Measurements from ENCODE around the gene XPR1.

The XPR1 gene

GRCh38 chr1:180593382-180593781, 38.4 kb upstream of the XPR1 start:
- TF ChIP-seq CTCF (IDR thresholded peaks at IDR 0.05; ENCODE audit: low read depth, low read length), result no peak
- Histone ChIP-seq H3K36me3 (no peaks in the 10 kb centered on the region), H3K27me3 (ENCODE audit: insufficient read depth, low read depth, severe bottlenecking) (no peaks in the 10 kb centered on the region), H3K4me3 (ENCODE audit: low read depth, low read length) (no peak overlapping the region), H3K9me3 (ENCODE audit: severe bottlenecking) (no peaks in the 10 kb centered on the region), H3K27ac (no peak overlapping the region)
- DNase-seq, result no peak

- no peaks in the 10 kb centered on the region for H3K27me3 ChIP-seq (ENCODE audit: insufficient read depth, low read depth, severe bottlenecking)
- no peaks in the 10 kb centered on the region for H3K9me3 ChIP-seq (ENCODE audit: severe bottlenecking)
- DNase-seq, result peak; percentile 37
- no peaks in the 10 kb centered on the region for H3K36me3 ChIP-seq
- no peak overlapping the region for H3K27ac ChIP-seq
- H3K4me3 ChIP-seq (ENCODE audit: low read depth, low read length), result no peak overlapping the region
- TF ChIP-seq CTCF (IDR thresholded peaks at IDR 0.05; ENCODE audit: low read depth, low read length), result no peak
These were observed 37.1 kb upstream of the XPR1 start for GRCh38 chr1:180594723-180595122.

- DNase-seq, result no peak
- Histone ChIP-seq H3K36me3 (no peaks in the 10 kb centered on the region), H3K27me3 (ENCODE audit: insufficient read depth, low read depth, severe bottlenecking) (no peaks in the 10 kb centered on the region), H3K9me3 (ENCODE audit: severe bottlenecking) (no peaks in the 10 kb centered on the region), H3K4me3 (ENCODE audit: low read depth, low read length) (no peak overlapping the region), H3K27ac (no peak overlapping the region)
- no peak for TF ChIP-seq CTCF (IDR thresholded peaks at IDR 0.05; ENCODE audit: low read depth, low read length)
These were observed 35.9 kb upstream of the XPR1 start for GRCh38 chr1:180595966-180596365.

- H3K9me3 ChIP-seq (ENCODE audit: severe bottlenecking), result no peaks in the 10 kb centered on the region
- H3K27ac ChIP-seq, result no peak overlapping the region
- no peak overlapping the region for H3K4me3 ChIP-seq (ENCODE audit: low read depth, low read length)
- no peaks in the 10 kb centered on the region for H3K27me3 ChIP-seq (ENCODE audit: insufficient read depth, low read depth, severe bottlenecking)
- no peak for DNase-seq
- TF ChIP-seq CTCF (IDR thresholded peaks at IDR 0.05; ENCODE audit: low read depth, low read length), result no peak
- H3K36me3 ChIP-seq, result no peaks in the 10 kb centered on the region
These were observed 34.3 kb upstream of the XPR1 start for GRCh38 chr1:180597520-180597919.

GRCh38 chr1:180598333-180598974, 33.4 kb upstream of the XPR1 start:
- H3K4me3 ChIP-seq (ENCODE audit: low read depth, low read length), result peak overlapping the region; percentile 5; the same call in 1 of the 2 replicates
- H3K27me3 ChIP-seq (ENCODE audit: insufficient read depth, low read depth, severe bottlenecking), result no peaks in the 10 kb centered on the region
- no peaks in the 10 kb centered on the region for H3K36me3 ChIP-seq
- DNase-seq, result peak; percentile 62
- TF ChIP-seq CTCF (IDR thresholded peaks at IDR 0.05; ENCODE audit: low read depth, low read length), result no peak
- peak overlapping the region; percentile 49 for H3K27ac ChIP-seq
- H3K9me3 ChIP-seq (ENCODE audit: severe bottlenecking), result no peaks in the 10 kb centered on the region

GRCh38 chr1:180600343-180600742, 31.5 kb upstream of the XPR1 start:
- Histone ChIP-seq H3K9me3 (ENCODE audit: severe bottlenecking) (no peaks in the 10 kb centered on the region), H3K36me3 (no peaks in the 10 kb centered on the region), H3K27ac (no peak overlapping the region), H3K4me3 (ENCODE audit: low read depth, low read length) (no peak overlapping the region), H3K27me3 (ENCODE audit: insufficient read depth, low read depth, severe bottlenecking) (no peaks in the 10 kb centered on the region)
- TF ChIP-seq CTCF (IDR thresholded peaks at IDR 0.05; ENCODE audit: low read depth, low read length), result no peak
- DNase-seq, result no peak
